Right lobe of liver (tissue), 4 donors: Measurements from ENCODE around the gene NPAS1.

Experiments used
- CTCF ChIP-seq, 4 donors: fragments of 200-600 bp in 3 of 4; fragments of 450-650 bp in 1 of 4; IDR thresholded peaks; one replicate each; pipeline versions ENCODE4 v1.5.1 to v1.8.0; 2016 to 2022; ENCODE audit warnings: antibody characterized with exemption in 4 of 4, mild to moderate bottlenecking in 2 of 4
- POLR2A ChIP-seq: fragments of 450-650 bp; IDR thresholded peaks from one replicate; pipeline ENCODE4 v1.6.1; 2017; ENCODE audit warnings: antibody characterized with exemption, mild to moderate bottlenecking
- donor health status: DM: no; HTN: no; CAD: no.
- donor health status: DM: no; HTN: no; CAD: no.
- donor health status: DM: no; HTN: yes; CAD: no.

GRCh38 chr19:47044946-47045866, 25.6 kb downstream of the NPAS1 start:
- TF ChIP-seq POLR2A (no peak), CTCF (IDR thresholded peaks at IDR 0.05) (no peak)
